GM12878 (cell line): ENCODE data around the gene ZNF689. TPM values are rescaled to one million over a fixed set of nuclear protein-coding genes. Genes with fewer than 3 reads are reported as not detected.

Experiments used
- ATAC-seq: fragments of 200-7000 bp; cut with Tn5 transposase; 3 replicates; pipeline ENCODE4 v1.9.1; 2020; ENCODE audit warnings: mild to moderate bottlenecking, moderate library complexity
- BruUV-seq: library from RNA; stranded (reverse); fragments of 400-500 nt; replicated peaks from 2 replicates; lab custom pipeline; 2021; lab: Mats Ljungman, UMichigan
- CTCF ChIA-PET: fragments of 300-600 bp; sonication (Branson Sonifier 250); formaldehyde crosslinking; extraction: SDS; loops from one replicate; lab custom pipeline; 2021; ENCODE audit warnings: inconsistent platforms; lab: Yijun Ruan, JAX
- POLR2A ChIA-PET: fragments of 350-600 bp; formaldehyde crosslinking; extraction: SDS; loops from one replicate; lab custom pipeline; 2021; ENCODE audit warnings: inconsistent platforms; lab: Charles Lee
- RAD21 ChIA-PET: fragments of 300-600 bp; sonication (Branson Sonifier 250); formaldehyde crosslinking; loops from one replicate; lab custom pipeline; 2023; ENCODE audit warnings: antibody characterized with exemption; ENCODE audit not compliant: unreplicated experiment; lab: Charles Lee
- SMC1A ChIA-PET: fragments of 300-600 bp; sonication (Branson Sonifier 250); formaldehyde crosslinking; loops from one replicate; lab custom pipeline; 2023; ENCODE audit not compliant: unreplicated experiment, uncharacterized antibody; lab: Charles Lee
- DNase-seq: peaks from one replicate; pipeline ENCODE4 v3.0.0-alpha.2; 2011; ENCODE audit warnings: low read depth, low spot score
- FAIRE-seq: peaks from 3 replicates; lab custom pipeline; 2011; peaks lifted over from hg19 to GRCh38; lab: Jason Lieb, UNC
- H2AFZ ChIP-seq: 2 replicates; pipeline ENCODE4 v1.6.0; 2011; ENCODE audit warnings: low read depth, low read length, control low read depth; ENCODE audit not compliant: control insufficient read depth
- H3K27ac ChIP-seq: 2 replicates; pipeline ENCODE4 v1.5.1; 2011; ENCODE audit warnings: control low read depth; ENCODE audit not compliant: control insufficient read depth, insufficient read depth
- H3K27me3 ChIP-seq, 2 experiments: replicated peaks in 1 of 2; 2 replicates each; pipeline versions ENCODE4 v1.6.0 to v1.6.1; 2011; ENCODE audit warnings: low read length in 1 of 2; ENCODE audit not compliant: control insufficient read depth in 2 of 2, insufficient read depth in 2 of 2
- H3K36me3 ChIP-seq, 2 experiments: 2 replicates each; pipeline ENCODE4 v1.5.1; 2011; ENCODE audit warnings: low read length in 1 of 2; ENCODE audit not compliant: control insufficient read depth in 2 of 2, insufficient read depth in 2 of 2
- H3K4me1 ChIP-seq: 2 replicates; pipeline ENCODE4 v1.6.1; 2011; ENCODE audit warnings: mild to moderate bottlenecking, low read length, moderate library complexity, mixed read lengths; ENCODE audit not compliant: control insufficient read depth, insufficient read depth
- H3K4me2 ChIP-seq: 2 replicates; pipeline ENCODE4 v1.6.0; 2011; ENCODE audit warnings: control low read depth; ENCODE audit not compliant: control insufficient read depth, insufficient read depth
- H3K4me3 ChIP-seq: fragments of 200-600 bp; sonication (generic); 2 replicates; pipeline ENCODE4 v1.5.1; 2016
- H3K79me2 ChIP-seq: 2 replicates; pipeline ENCODE4 v1.6.0; 2011; ENCODE audit warnings: low read length; ENCODE audit not compliant: control insufficient read depth, insufficient read depth
- H3K9ac ChIP-seq: 2 replicates; pipeline ENCODE4 v1.8.0; 2011; ENCODE audit warnings: low read length, control low read depth, mixed read lengths; ENCODE audit not compliant: control insufficient read depth, insufficient read depth
- H3K9me3 ChIP-seq: replicated peaks from 3 replicates; pipeline ENCODE4 v1.5.1; 2011; ENCODE audit warnings: mild to moderate bottlenecking, low read length; ENCODE audit not compliant: control insufficient read depth, insufficient read depth
- H4K20me1 ChIP-seq: 2 replicates; pipeline ENCODE4 v1.6.0; 2011; ENCODE audit not compliant: control insufficient read depth, insufficient read depth
- CHD2 ChIP-seq: IDR thresholded peaks from 2 replicates; pipeline ENCODE4 v1.6.1; 2011; ENCODE audit warnings: low read depth, low read length, improper control_type of control experiment, borderline replicate concordance
- DPF2 ChIP-seq: fragments of 450-650 bp; IDR thresholded peaks from 2 replicates; pipeline ENCODE4 v1.6.1; 2017; ENCODE audit warnings: mild to moderate bottlenecking
- JUND ChIP-seq: IDR thresholded peaks from 2 replicates; pipeline ENCODE4 v1.6.1; 2012; ENCODE audit warnings: low read depth, mild to moderate bottlenecking, low read length, improper control_type of control experiment, moderate library complexity
- MLLT1 ChIP-seq: fragments of 450-650 bp; IDR thresholded peaks from 2 replicates; pipeline ENCODE4 v1.6.1; 2016; ENCODE audit warnings: mild to moderate bottlenecking
- MXI1 ChIP-seq: fragments of 150-350 bp; IDR thresholded peaks from 2 replicates; pipeline ENCODE4 v1.6.1; 2011; ENCODE audit warnings: low read depth, mild to moderate bottlenecking, inconsistent platforms, low read length, improper control_type of control experiment
- NFIC ChIP-seq: IDR thresholded peaks from 2 replicates; pipeline ENCODE4 v1.6.1; 2012; ENCODE audit warnings: low read depth, mild to moderate bottlenecking, inconsistent platforms, low read length, moderate library complexity
- POLR2A ChIP-seq: IDR thresholded peaks from 2 replicates; pipeline ENCODE4 v1.6.1; 2011; ENCODE audit warnings: low read depth, mild to moderate bottlenecking, low read length
- SREBF1 ChIP-seq: IDR thresholded peaks from 2 replicates; pipeline ENCODE4 v1.6.1; 2012; ENCODE audit warnings: mild to moderate bottlenecking, low read length
- YBX1 ChIP-seq: fragments of 450-650 bp; IDR thresholded peaks from 2 replicates; pipeline ENCODE4 v1.6.1; 2016; ENCODE audit warnings: antibody characterized with exemption
- WGBS: methylation state at CpG from one replicate; pipeline ENCODE4 v1.1.6; 2016; ENCODE audit warnings: low lambda C conversion rate; ENCODE audit not compliant: insufficient replicate concordance, insufficient coverage; ENCODE audit errors: missing lambda C conversion rate; 5-methylcytosine and 5-hydroxymethylcytosine counted together
- in situ Hi-C: fragments of 300-500 bp; cut with MboI; formaldehyde crosslinking; loops from 9 replicates; pipeline ENCODE4 v1.14.3; 2018; ENCODE audit warnings: mixed read lengths
- intact Hi-C: fragments of 100-400 bp; cut with micrococcal nuclease; formaldehyde crosslinking; loops from one replicate; pipeline ENCODE4 v1.14.2; 2022; ENCODE audit not compliant: unreplicated experiment
- polyA plus RNA-seq, 11 experiments: library from polyadenylated mRNA; depleted of rRNA in 4 of 11; unstranded in 6 of 11; stranded (reverse) in 5 of 11; fragments of >200 nt; fragmentation: Nextera tagmentation in 4 of 11; fragmentation: Illumina TruSeq in 1 of 11; extraction: Ambion mirVana in 4 of 11; extraction: Trizol in 1 of 11; gene quantifications; 1 replicate in 1 of 11; 2 replicates in 10 of 11; pipeline versions ENCODE4 v1.2.1 to v1.2.3, GENCODE V29; 2011 to 2016; ENCODE audit warnings: inconsistent platforms in 2 of 11, missing spikeins in 2 of 11, low read depth in 1 of 11
- total RNA-seq, 4 experiments: library from RNA; depleted of rRNA in 3 of 4; stranded (reverse); fragments of >200 nt in 3 of 4; fragmentation: Illumina TruSeq in 1 of 4; extraction: Trizol in 1 of 4; gene quantifications; 2 replicates each; pipeline versions ENCODE4 v1.2.1 to v1.2.3, GENCODE V29; 2013 to 2021

The ZNF689 gene
- total and polyA plus RNA-seq, 10 of the 15 experiments (the other 5 are each of a cell fraction or from before 2014, with no cell fraction given), result 4.7 to 13.2 (median 8.5) TPM

- BruUV-seq, result no TSS peak
- peaks cover 27% of the 10 kb centered on the region for H3K4me1 ChIP-seq
- no peaks in the 10 kb centered on the region; a peak in 2 of 4 replicates for H3K36me3 ChIP-seq
- H3K9ac ChIP-seq, result no peak overlapping the region
- no peak overlapping the region for H3K27ac ChIP-seq
- ChIA-PET RAD21 (interaction anchor here (0.5 to 4.4 kb wide), 5 partner anchors 8 to 136 kb away, joined by 3 to 22 read pairs (median 7); partner anchors contain the start of genes DCTPP1, ZNF747 and ZNF764), SMC1A (interaction anchor here (0.6 to 1.4 kb wide), 3 partner anchors 8 to 32 kb away, joined by 3 to 4 read pairs (median 4); partner anchors contain the start of genes ZNF747 and ZNF764), POLR2A (interaction anchor here (1.0 to 1.6 kb wide), 7 partner anchors 8 to 166 kb away, joined by 3 to 10 read pairs (median 4); partner anchors contain the start of genes ZNF689 and ZNF764)
- intact Hi-C loops, result no loop called here
- FAIRE-seq, result no peak
- no peaks in the 10 kb centered on the region for H3K27me3 ChIP-seq
- H4K20me1 ChIP-seq, result no peaks in the 10 kb centered on the region
- WGBS, result 100% methylated on average over 1 of the region's 4 CpGs
- no peak overlapping the region for H3K4me3 ChIP-seq
- peaks cover 11% of the 10 kb centered on the region for H3K79me2 ChIP-seq
- H3K9me3 ChIP-seq, result no peaks in the 10 kb centered on the region
- no peak for ATAC-seq
- TF ChIP-seq NFIC (no peak), YBX1 (no peak), JUND (no peak), SREBF1 (no peak), MXI1 (no peak), POLR2A (no peak), MLLT1 (no peak), DPF2 (no peak), CHD2 (no peak)
- TF ChIP-seq, all 136 proteins: peak for 0
- in situ Hi-C loops, result no loop called here
- CTCF ChIA-PET, result interaction anchor here (1.6 to 2.6 kb wide), 3 partner anchors 20 to 137 kb away, joined by 4 to 19 read pairs (median 8); partner anchors contain the start of gene DCTPP1
- Histone ChIP-seq H2AFZ (no peak overlapping the region), H3K4me2 (no peak overlapping the region)
- DNase-seq, result no peak
Observed at GRCh38 chr16:30566531-30566930, 43.7 kb downstream of the ZNF689 start.
